HG02973 (cell line): ENCODE measurements around the gene UGT1A6.
"Not testable (repeated sequence)": the region's sequence is repeated elsewhere in the genome, so short reads cannot be mapped to it uniquely, and the experiment has no call there.

Experiments
- ATAC-seq: cut with Tn5 transposase; IDR thresholded peaks from one replicate; pipeline ENCODE4 v1.9.1; 2021; ENCODE audit warnings: moderate library complexity; ENCODE audit not compliant: unreplicated experiment

Gene UGT1A6

GRCh38 chr2:233684640-233685039, 8.1 kb upstream of the UGT1A6 start:
- ATAC-seq, result no peak

GRCh38 chr2:233686928-233687327, 5.8 kb upstream of the UGT1A6 start:
- no peak for ATAC-seq

- ATAC-seq, result no peak
Observed at GRCh38 chr2:233688341-233688740, 4.3 kb upstream of the UGT1A6 start.

- ATAC-seq, result no peak
Observed at GRCh38 chr2:233689031-233689430, 3.7 kb upstream of the UGT1A6 start.

GRCh38 chr2:233689501-233689900, 3.2 kb upstream of the UGT1A6 start:
- no peak for ATAC-seq

- no peak for ATAC-seq
Observed at GRCh38 chr2:233690444-233690843, 2.2 kb upstream of the UGT1A6 start.

- no peak for ATAC-seq
Observed at GRCh38 chr2:233691443-233692433, 952 bp upstream of the UGT1A6 start.

- ATAC-seq, result no peak
Observed at GRCh38 chr2:233693963-233694362, 1.3 kb downstream of the UGT1A6 start.

GRCh38 chr2:233698740-233699139, 6.0 kb downstream of the UGT1A6 start:
- no peak for ATAC-seq

GRCh38 chr2:233699424-233700027, 6.8 kb downstream of the UGT1A6 start:
- ATAC-seq, result no peak

GRCh38 chr2:233700028-233700635, 7.4 kb downstream of the UGT1A6 start:
- ATAC-seq, result no peak

- not testable (repeated sequence) for ATAC-seq
Observed at GRCh38 chr2:233700842-233701241, 8.2 kb downstream of the UGT1A6 start.

- no peak for ATAC-seq
Observed at GRCh38 chr2:233702238-233702637, 9.5 kb downstream of the UGT1A6 start.

GRCh38 chr2:233705911-233706506, 13.3 kb downstream of the UGT1A6 start:
- ATAC-seq, result no peak

GRCh38 chr2:233706720-233707119, 14.0 kb downstream of the UGT1A6 start:
- ATAC-seq, result no peak

GRCh38 chr2:233707940-233708644, 15.4 kb downstream of the UGT1A6 start:
- ATAC-seq, result no peak

GRCh38 chr2:233708942-233709341, 16.3 kb downstream of the UGT1A6 start:
- no peak for ATAC-seq

GRCh38 chr2:233711312-233712008, 18.8 kb downstream of the UGT1A6 start:
- no peak for ATAC-seq

- ATAC-seq, result no peak
Observed at GRCh38 chr2:233712611-233713261, 20.0 kb downstream of the UGT1A6 start, which contains the start of gene UGT1A5. TSS of gene UGT1A5 (plus strand) at chr2:233712907. CDS start at chr2:233712992, 85 bp downstream.

GRCh38 chr2:233713262-233713615, 20.5 kb downstream of the UGT1A6 start:
- no peak for ATAC-seq
